Keratinocyte (primary cell): Measurements from ENCODE around the gene CHST13.

ENCODE experiments used
- EZH2 ChIP-seq: IDR thresholded peaks from one replicate; pipeline ENCODE4 v1.6.1; 2012; ENCODE audit warnings: inconsistent platforms, mild to moderate bottlenecking, low read length, moderate library complexity
- TF ChIP-seq, protein P1 (sequence below), 3 experiments: IDR thresholded peaks in 1 of 3; conservative IDR thresholded peaks in 1 of 3; optimal IDR thresholded peaks in 1 of 3; 2 replicates in 2 of 3; 3 replicates in 1 of 3; pipeline versions ENCODE3 to v1.5.1; 2011; ENCODE audit warnings: low read length in 3 of 3, mild to moderate bottlenecking in 3 of 3, moderate library complexity in 2 of 3, control low read depth in 1 of 3, inconsistent platforms in 1 of 3; ENCODE audit not compliant: insufficient read depth in 2 of 3; ENCODE audit errors: extremely low read depth in 1 of 3

DNA sequence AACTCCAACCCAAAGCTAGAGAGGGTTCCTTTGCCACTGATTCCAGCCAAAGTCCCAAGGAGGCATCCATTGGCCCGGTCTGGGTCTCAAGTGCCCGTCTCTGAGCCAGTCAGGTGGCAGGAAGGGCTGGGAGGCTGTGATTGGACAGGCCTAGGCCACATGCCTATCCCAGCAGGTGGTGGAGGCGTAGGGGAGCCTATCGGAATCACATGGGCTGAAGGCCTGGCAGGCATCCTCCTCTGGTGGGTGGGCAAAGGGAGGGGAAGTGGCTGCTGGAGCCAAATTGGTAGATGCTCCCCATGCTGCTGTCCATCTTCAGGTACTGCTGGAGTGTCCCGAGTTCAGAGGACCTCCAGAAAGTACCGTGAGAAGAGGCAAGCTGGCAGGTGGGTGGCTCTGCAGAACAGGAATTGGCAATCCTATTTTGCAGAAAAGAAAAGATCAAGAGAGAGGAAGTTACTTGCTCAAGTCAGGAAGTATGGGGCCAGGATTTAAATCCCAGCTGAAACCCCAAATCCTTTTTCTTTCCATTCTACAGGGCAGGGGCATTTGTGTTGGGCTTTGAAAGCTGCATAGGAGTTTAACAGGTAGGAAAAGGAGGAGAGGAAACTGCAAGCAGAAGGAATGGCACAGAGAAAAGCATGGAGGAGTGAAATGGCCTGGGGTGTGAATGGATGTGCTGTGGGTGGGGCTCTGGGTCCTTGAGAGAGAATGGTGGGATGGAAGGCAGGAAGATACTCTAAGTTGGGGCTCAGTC lies 3.7 kb downstream of the CHST13 start:
- TF ChIP-seq EZH2: no peak
- TF ChIP-seq, protein P1, sequence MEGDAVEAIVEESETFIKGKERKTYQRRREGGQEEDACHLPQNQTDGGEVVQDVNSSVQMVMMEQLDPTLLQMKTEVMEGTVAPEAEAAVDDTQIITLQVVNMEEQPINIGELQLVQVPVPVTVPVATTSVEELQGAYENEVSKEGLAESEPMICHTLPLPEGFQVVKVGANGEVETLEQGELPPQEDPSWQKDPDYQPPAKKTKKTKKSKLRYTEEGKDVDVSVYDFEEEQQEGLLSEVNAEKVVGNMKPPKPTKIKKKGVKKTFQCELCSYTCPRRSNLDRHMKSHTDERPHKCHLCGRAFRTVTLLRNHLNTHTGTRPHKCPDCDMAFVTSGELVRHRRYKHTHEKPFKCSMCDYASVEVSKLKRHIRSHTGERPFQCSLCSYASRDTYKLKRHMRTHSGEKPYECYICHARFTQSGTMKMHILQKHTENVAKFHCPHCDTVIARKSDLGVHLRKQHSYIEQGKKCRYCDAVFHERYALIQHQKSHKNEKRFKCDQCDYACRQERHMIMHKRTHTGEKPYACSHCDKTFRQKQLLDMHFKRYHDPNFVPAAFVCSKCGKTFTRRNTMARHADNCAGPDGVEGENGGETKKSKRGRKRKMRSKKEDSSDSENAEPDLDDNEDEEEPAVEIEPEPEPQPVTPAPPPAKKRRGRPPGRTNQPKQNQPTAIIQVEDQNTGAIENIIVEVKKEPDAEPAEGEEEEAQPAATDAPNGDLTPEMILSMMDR (optimal IDR thresholded peaks at IDR 0.05 in 1 of 3, IDR thresholded peaks at IDR 0.05 in 1 of 3, conservative IDR thresholded peaks at IDR 0.05 in 1 of 3; ENCODE audit: extremely low read depth in 1 of 3, insufficient read depth in 2 of 3, low read length in 3 of 3): no peak
